Measurements from ENCODE around the gene KCNQ1OT1. TPM values are rescaled to one million over a fixed set of nuclear protein-coding genes. Genes with fewer than 3 reads are reported as not detected.

KCNQ1OT1 gene
- total RNA-seq, 2 donors from 2014 or later, result 5.2 to 6.9 TPM

DNA sequence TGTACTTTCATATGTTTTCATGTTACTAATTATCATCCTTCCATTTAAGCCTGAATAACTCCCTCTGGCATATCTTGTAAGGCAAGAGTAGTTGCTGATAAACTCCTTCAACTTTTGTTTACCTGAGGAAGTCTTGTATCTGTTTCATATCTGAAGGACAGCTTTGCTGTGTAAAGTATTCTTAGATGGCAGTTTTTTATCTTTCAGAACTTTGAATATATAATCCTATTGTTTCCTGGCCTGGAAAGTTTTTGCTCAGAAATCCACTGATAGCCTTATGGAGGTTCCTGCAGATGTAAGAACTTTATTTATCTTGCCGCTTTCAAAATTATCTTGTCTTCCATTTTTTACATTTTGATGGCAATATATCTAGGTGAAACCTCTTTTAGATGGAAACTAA is 69.1 kb downstream of the KCNQ1OT1 start:
- peaks cover 14% of the 10 kb centered on the region for H3K27me3 ChIP-seq (ENCODE audit: control insufficient read depth, insufficient read depth, low read length, poor library complexity, severe bottlenecking)
- Mint-ChIP-seq H3K27ac (no peak overlapping the region), H3K4me1 (no peaks in the 10 kb centered on the region), H3K9me3 (peaks cover 95% of the 10 kb centered on the region), H3K36me3 (ENCODE audit: low read depth) (peaks cover 6% of the 10 kb centered on the region), H3K27me3 (ENCODE audit: insufficient read depth) (peaks cover 88% of the 10 kb centered on the region), H3K4me3 (no peak overlapping the region)
- H3K9me3 ChIP-seq (ENCODE audit: control insufficient read depth, low read length), result peaks cover 81% of the 10 kb centered on the region
- H3K9ac ChIP-seq (ENCODE audit: extremely low read depth, low read length, poor library complexity, severe bottlenecking), result no peak overlapping the region
- no peaks in the 10 kb centered on the region for H3K36me3 ChIP-seq (ENCODE audit: control insufficient read depth, insufficient read depth, low read length)
- no peak overlapping the region for H3K27ac ChIP-seq (ENCODE audit: low read depth, low read length)
- TF ChIP-seq, protein P1, sequence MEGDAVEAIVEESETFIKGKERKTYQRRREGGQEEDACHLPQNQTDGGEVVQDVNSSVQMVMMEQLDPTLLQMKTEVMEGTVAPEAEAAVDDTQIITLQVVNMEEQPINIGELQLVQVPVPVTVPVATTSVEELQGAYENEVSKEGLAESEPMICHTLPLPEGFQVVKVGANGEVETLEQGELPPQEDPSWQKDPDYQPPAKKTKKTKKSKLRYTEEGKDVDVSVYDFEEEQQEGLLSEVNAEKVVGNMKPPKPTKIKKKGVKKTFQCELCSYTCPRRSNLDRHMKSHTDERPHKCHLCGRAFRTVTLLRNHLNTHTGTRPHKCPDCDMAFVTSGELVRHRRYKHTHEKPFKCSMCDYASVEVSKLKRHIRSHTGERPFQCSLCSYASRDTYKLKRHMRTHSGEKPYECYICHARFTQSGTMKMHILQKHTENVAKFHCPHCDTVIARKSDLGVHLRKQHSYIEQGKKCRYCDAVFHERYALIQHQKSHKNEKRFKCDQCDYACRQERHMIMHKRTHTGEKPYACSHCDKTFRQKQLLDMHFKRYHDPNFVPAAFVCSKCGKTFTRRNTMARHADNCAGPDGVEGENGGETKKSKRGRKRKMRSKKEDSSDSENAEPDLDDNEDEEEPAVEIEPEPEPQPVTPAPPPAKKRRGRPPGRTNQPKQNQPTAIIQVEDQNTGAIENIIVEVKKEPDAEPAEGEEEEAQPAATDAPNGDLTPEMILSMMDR (conservative IDR thresholded peaks at IDR 0.05), result no peak
- no peaks in the 10 kb centered on the region for H3K4me1 ChIP-seq (ENCODE audit: control insufficient read depth, insufficient read depth, low read length)
- no peak for DNase-seq
- WGBS, 2 experiments (ENCODE audit: insufficient coverage in 1 of 2, insufficient read length in 1 of 2), result 100% methylated on average over 1 of the region's 1 CpG; no CpG with 5 or more reads in 1 of the 2 experiments
- peak overlapping the region; percentile 47 for H3K4me3 ChIP-seq (ENCODE audit: low read length)

DNA sequence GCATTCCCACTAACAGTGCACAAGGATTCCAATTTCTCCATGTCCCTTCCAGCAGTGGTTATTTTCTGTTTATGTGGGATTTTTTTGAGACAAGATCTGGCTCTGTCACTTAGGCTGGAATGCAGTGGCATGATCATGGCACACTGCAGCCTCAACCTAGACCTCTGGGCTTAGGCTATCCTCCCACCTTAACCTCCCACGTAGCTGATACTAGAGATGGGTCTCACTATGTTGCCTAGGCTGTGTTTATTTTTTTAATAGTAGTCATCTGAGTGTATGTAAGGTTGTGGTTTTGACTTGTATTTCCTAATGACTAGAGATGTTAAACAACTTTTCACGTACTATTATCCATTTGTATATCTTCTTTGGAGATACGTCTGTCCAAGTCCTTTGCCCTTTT is 74.6 kb downstream of the KCNQ1OT1 start:
- peaks cover 94% of the 10 kb centered on the region for H3K27me3 Mint-ChIP-seq (ENCODE audit: insufficient read depth)
- H3K27ac Mint-ChIP-seq, result no peak overlapping the region
- H3K27me3 ChIP-seq (ENCODE audit: control insufficient read depth, insufficient read depth, low read length, poor library complexity, severe bottlenecking), result peaks cover 30% of the 10 kb centered on the region
- TF ChIP-seq, protein P1 (conservative IDR thresholded peaks at IDR 0.05), result no peak
- H3K36me3 Mint-ChIP-seq (ENCODE audit: low read depth), result no peaks in the 10 kb centered on the region
- no peak overlapping the region for H3K4me3 ChIP-seq (ENCODE audit: low read length)
- 50% methylated on average over 2 of the region's 3 CpGs; no CpG with 5 or more reads in 1 of the 2 experiments for WGBS, 2 experiments (ENCODE audit: insufficient coverage in 1 of 2, insufficient read length in 1 of 2)
- H3K36me3 ChIP-seq (ENCODE audit: control insufficient read depth, insufficient read depth, low read length), result no peaks in the 10 kb centered on the region
- no peak overlapping the region for H3K27ac ChIP-seq (ENCODE audit: low read depth, low read length)
- peaks cover 60% of the 10 kb centered on the region for H3K9me3 ChIP-seq (ENCODE audit: control insufficient read depth, low read length)
- H3K9me3 Mint-ChIP-seq, result peaks cover 68% of the 10 kb centered on the region
- H3K4me1 ChIP-seq (ENCODE audit: control insufficient read depth, insufficient read depth, low read length), result no peaks in the 10 kb centered on the region
- no peaks in the 10 kb centered on the region for H3K4me1 Mint-ChIP-seq
- H3K4me3 Mint-ChIP-seq, result no peak overlapping the region
- no peak for DNase-seq
- H3K9ac ChIP-seq (ENCODE audit: extremely low read depth, low read length, poor library complexity, severe bottlenecking), result no peak overlapping the region

DNA sequence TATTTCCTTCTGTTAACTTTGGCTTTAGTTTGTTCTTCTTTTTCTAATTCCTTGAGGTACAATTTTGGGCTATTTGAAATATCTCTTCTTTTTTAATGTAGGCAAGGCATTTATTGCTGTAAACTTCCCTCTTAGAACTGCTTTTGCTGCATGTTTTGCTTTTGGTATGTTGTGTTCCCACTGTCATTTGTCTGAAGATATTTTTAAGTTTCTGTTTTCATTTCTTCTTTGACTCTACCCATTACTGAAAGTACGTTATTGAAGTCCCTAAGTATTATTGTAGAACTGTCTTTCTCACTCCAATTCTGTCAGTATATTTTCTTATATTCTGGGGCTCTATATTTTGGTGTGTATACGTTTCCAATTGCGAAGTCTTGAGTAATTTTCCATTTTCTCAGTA is 77.9 kb downstream of the KCNQ1OT1 start:
- Mint-ChIP-seq H3K27me3 (ENCODE audit: insufficient read depth) (peaks cover 93% of the 10 kb centered on the region), H3K27ac (no peak overlapping the region), H3K4me3 (no peak overlapping the region), H3K36me3 (ENCODE audit: low read depth) (no peaks in the 10 kb centered on the region), H3K9me3 (peaks cover 50% of the 10 kb centered on the region), H3K4me1 (no peaks in the 10 kb centered on the region)
- peaks cover 32% of the 10 kb centered on the region for H3K9me3 ChIP-seq (ENCODE audit: control insufficient read depth, low read length)
- H3K27ac ChIP-seq (ENCODE audit: low read depth, low read length), result no peak overlapping the region
- H3K4me1 ChIP-seq (ENCODE audit: control insufficient read depth, insufficient read depth, low read length), result no peaks in the 10 kb centered on the region
- no peaks in the 10 kb centered on the region for H3K36me3 ChIP-seq (ENCODE audit: control insufficient read depth, insufficient read depth, low read length)
- WGBS, 2 experiments (ENCODE audit: insufficient coverage in 1 of 2, insufficient read length in 1 of 2), result no CpG with 5 or more reads among the region's 3 CpGs
- H3K4me3 ChIP-seq (ENCODE audit: low read length), result no peak overlapping the region
- TF ChIP-seq, protein P1 (conservative IDR thresholded peaks at IDR 0.05), result no peak
- no peak overlapping the region for H3K9ac ChIP-seq (ENCODE audit: extremely low read depth, low read length, poor library complexity, severe bottlenecking)
- peaks cover 25% of the 10 kb centered on the region for H3K27me3 ChIP-seq (ENCODE audit: control insufficient read depth, insufficient read depth, low read length, poor library complexity, severe bottlenecking)
- DNase-seq, result no peak

Measured in endodermal cell (in vitro differentiated cells).